ENCODE measurements around the gene CLIC1.
"Not testable (repeated sequence)": the region's sequence is repeated elsewhere in the genome, so short reads cannot be mapped to it uniquely, and the experiment has no call there.

Gene CLIC1

DNA sequence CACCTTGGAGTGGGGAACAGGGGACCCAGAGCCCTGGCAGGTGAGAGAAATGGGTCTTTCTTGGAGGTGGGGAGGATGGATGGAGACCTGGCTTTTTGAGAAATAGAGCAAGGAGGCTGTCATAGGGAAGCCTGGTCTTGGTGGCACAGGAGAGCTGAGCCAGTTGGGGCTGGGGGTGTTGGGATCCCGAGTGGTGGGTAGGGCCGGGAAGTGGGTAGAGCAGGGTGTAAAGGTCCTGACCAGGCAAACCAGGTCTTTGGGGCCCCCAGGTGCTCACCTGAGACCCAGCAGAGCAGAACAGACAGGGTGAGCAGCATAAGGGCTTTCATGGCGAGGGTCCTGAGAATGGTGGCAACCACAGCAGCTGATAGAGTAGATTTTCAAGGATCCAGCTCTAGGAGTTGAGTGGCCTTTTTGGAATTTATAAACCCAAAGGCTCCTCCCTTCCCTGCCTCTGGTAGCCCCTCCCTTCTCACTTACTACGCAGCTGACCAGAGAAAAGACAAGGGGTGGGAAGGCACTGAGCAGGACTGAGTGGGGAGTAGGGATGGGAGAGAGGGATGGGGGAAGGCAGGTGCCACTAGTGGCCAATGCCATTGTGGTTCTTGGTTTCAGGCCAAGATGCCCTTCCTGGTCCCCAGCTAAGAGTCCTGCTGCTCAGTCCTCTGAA is 14.8 kb downstream of the CLIC1 start, which contains the start of gene LY6G6C:
TSS of gene LY6G6C (minus strand) at position 396 of the 670 bp plus-strand sequence. CDS start at position 329, 67 bp downstream.
- no peak for DNase-seq

DNA sequence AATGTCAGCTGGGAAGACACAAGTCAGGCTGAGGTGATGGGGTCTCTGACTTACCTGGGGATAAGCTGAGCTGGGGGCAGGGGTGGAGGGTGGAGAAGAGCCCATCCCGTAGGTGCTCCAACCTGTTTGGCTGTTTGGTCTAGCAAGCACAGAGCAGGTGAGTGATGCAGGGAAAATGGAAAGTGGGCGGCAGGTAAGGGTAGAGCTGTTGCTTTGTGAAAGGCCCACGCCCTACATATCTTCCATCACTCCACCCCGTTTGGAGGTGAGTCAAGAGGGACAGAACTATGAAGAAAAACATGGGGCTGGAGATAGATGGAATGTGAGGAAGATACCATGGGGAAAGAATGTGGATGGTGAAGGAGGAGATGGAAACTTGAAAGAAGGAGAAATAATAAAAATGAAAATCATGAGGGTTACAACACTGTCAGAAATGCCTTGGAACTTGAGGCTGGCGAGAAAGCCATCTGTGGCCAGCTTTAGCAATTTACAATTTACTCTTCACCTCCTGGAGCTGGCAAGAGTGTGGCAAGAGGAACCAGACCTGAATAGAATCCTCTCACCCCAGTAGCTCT is 16.0 kb downstream of the CLIC1 start:
- DNase-seq = no peak

DNA sequence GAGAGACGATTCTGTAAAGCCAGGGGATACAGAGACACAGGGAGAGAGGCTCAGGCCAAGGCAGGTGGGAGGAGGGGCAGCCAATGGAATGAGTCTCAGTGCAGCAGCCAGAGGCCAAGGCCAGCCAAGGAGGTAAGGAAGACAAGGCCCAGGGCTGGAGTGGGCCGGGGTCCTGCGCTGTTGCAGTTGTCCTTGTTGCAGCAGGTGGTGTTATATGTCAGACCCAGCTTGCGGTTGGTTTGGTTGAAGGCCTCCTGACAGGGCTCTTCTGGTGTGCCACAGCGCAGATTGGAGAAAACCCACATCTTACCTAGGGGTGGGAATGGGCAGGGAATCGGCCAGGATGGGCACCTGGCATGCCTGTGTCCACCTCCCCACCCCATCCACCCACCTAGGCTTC is 17.3 kb downstream of the CLIC1 start:
- DNase-seq = no peak

DNA sequence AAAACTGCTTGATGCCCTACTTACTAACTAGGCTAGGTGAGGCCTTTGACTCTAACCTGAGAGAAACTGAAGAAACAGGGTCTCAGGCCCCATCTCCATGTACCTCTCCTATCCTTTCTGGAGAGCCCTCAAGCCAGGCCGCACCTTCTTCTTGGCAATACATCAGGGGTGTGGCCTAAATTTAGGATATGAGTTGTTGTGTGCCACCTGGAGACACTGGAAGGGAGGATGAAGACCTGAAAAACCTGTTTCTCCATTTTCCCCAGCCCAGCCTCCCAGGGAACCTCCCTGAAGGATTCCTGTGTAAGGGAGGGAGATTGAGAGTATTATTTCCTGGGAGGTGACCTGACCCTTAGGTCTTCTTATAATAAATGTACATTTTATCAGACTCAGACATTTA is 18.1 kb downstream of the CLIC1 start:
- DNase-seq = no peak

DNA sequence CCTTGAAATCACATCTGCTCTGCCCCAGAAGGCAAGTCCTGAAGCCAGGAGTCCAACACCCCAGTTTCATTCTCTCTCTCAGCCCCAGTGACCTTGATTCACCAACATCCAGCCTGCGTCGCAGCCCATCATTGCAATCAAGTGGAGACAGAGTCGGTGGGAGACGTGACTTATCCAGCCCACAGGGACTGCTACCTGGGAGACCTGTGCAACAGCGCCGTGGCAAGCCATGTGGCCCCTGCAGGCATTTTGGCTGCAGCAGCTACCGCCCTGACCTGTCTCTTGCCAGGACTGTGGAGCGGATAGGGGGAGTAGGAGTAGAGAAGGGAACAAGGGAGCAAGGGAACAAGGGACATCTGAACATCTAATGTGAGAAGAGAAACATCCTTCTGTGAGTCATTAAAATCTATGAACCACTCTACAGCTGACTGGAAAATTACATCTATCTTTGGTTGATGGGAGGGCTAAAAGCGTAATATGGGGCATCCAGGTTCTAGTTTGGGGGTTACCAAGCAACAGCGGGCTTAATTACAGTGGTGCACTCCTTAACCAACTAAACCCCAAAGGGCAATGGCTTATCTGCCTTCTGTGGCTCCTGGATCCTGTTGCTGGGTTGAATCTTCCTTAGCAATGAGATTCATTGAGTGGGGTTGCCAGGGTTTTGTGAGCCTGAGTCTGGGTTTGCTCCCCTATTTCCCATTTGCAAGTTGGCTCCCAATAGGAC is 18.7 kb downstream of the CLIC1 start:
- no peak for DNase-seq

DNA sequence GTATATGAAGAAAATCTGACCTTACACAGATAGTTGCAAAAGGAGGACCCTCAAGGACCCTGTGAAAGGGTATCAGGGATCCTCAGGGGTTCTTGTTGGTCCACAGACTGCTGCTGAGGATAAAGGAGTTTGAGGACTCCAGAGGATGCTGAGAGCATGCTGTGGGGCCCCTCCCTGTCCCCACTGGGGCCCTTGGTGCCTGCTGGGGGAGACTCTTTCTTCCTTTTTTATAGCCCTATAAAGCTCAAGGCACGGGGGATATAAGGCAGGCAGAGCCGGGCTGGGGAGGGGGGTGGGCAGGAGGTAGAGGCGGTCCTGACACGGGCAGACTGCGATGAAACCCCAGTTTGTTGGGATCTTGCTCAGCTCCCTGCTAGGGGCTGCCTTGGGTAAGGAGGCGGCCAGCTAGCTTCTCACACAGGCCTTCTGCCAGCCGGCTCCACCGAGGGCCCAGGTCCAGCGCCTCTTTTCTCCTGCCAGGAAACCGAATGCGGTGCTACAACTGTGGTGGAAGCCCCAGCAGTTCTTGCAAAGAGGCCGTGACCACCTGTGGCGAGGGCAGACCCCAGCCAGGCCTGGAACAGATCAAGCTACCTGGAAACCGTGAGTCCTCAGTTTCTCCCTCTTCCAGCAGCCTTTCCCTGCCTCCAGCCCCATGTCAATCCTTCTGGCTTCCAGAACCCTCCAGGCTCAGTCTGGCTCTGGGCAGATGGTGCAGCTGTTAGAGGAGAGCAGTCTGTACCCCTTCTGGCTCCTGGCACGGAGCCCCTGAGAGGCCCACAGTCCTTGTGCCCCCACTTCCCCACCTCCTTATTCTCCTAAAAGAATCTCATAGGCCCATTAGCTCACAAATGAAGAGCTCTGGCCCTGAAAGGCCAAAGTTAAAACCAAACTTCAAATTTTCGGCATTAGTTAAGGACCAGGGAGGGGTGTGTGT is 21.0 kb downstream of the CLIC1 start, which contains the start of gene LY6G6D:
TSS of gene LY6G6D (plus strand) at position 327 of the 937 bp plus-strand sequence. CDS start at position 335, 8 bp downstream.
- no peak for DNase-seq

DNA sequence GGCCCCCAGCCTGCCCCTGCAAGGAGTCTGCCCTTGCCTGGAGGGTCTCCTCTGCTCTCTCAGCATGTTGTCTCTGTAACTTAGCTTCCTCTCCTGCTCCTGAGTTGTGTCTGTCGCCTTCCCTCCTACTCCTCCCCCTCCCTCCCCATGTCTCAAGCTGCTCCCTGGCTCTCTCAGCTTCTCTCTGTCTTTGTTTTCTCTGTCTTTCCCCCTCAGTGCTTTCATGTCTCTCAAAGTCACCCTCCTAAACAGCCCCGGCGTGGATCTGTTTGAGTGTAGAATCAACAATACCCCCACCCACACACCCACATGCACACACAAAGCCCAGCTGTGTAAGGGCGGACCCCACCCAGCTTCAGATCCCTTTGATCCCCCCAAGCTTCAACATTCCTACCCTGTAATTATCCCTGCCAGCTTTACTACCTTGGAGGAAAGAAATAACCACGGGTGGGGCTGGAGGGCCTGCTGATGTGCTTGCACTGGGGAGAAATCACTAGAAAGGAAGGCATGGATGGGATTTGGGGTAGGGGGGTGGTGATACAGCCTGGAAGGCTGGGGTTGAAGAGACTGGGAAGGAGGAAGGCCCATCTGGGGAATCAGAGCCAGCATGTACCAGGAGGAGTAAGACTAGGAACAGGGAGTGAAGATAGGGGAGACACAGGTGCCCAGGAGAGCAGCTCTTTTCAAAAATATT is 22.2 kb downstream of the CLIC1 start:
- DNase-seq = no peak

DNA sequence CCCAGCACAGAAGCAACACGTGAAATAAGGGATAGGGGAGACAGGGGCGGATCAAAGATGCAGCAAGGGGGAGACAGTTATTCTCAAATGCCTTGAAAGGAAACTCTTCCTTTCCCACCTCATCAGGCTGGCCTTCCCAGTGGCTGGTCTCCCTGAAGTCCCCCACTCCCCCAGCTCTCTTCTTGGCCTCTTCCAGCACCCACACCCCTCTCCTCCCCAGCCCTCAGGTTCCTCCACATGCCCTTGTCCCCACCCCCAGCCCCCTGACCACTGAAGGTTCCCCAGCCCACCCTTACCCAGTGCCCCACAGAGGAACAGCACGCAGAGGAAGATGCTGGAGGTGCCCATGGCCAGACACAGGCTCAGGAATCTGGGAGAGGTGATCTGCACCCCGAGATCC is 22.9 kb downstream of the CLIC1 start:
- DNase-seq = no peak

DNA sequence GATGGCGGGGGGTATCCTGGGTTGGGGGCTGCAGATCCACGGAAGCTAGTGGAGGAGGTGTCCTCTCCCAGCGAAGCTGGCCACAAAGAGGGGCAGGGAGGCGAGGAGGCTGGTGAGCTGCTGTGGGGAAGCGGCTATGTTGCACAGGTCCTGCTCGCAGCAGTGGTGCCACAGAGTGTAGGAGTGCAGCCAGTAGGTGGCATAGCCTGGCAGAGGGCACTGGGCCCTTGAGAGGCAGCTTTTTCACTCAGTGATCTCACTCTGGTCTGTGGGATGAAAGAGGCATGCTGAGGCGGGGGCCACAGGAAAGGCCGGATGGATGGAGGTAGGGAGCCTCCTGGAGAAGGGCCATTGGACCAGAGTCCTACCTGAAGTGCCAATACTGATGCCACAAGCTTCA is 24.0 kb downstream of the CLIC1 start:
- no peak for DNase-seq

DNA sequence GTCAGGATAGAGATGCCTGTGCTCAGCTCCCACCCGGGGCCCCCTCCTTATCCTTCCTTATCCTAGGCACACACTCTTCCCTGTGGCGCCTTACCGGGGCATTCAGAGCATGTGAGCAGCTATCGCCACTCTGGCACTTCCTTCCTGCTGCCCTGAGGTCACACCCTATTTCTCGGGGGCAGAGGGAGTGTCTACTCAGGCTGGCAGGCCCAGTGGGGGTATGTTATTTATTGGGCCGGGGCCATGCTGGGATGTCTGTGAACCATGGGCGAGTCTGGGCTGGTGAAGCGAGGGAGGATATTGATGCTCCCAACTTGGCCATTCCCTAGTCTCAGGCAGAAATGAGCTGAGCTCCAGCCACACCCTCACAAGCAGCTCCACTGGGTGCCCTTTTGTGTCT is 25.1 kb downstream of the CLIC1 start:
- DNase-seq = no peak

DNA sequence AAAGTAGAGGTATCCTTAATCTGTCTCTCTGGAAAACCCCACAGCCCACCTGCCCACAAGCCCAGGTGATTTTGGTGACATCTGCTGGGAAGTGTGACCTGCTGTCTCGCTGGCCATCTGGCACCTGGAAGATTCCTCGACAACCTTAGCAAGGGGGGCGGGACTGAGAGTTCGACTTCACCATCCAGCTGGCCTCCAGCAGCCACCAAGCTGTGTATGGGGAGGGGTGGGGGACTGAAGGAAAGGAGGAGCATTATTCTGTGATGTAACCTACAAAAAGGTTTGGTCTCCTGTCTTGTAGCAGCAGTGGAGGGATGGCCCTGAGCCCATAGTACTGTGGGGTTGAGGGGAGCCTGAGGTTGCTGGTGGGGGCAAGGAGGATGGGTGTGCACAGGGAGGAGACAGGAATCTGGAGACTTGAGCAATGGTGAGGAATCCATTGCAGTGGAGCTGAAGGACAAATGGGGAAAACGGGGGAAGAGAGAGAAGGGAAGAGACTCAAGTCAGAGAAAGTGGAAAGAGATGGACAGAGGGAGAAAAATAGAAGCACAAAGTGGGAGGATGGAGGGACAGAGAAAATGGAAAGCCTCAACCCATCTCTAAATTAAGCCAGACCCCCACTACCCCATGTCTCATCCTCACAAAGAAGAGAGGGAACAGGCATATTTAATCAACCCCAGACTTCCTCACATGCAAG is 25.7 kb downstream of the CLIC1 start:
- DNase-seq = no peak

DNA sequence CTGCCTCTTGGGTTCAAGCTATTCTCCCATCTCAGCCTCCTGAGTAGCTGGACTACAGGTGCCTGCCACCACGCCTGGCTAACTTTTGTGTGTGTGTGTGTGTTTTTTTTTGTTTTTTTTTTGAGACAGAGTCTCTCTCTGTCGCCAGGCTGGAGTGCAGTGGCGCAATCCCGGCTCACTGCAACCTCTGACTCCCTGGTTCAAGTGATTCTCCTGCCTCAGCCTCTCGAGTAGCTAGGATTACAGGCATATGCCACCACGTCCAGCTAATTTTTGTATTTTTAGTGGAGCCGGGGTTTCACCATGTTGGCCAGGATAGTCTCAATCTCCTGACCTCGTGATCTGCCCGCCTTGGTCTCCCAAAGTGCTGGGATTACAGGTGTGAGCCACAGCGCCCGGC is 27.2 kb downstream of the CLIC1 start:
- not testable (repeated sequence) for DNase-seq

DNA sequence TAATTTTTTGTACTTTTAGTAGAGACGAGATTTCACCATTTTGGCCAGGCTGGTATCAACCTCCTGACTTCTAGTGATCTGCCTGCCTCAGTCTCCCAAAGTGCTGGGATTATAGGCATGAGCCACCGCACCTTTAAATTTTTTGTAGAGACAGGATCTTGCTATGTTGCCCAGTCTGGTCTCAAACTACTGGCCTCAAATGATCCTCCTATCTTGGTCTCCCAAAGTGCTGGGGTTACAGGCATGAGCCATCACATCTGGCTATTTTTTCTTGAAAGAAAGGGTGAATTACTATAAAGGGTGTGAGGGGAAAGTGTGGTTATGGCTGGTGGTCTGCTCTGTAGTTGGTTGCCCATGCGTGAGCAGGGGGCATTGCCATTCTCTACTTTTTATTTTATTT is 28.1 kb downstream of the CLIC1 start:
- DNase-seq = no peak

DNA sequence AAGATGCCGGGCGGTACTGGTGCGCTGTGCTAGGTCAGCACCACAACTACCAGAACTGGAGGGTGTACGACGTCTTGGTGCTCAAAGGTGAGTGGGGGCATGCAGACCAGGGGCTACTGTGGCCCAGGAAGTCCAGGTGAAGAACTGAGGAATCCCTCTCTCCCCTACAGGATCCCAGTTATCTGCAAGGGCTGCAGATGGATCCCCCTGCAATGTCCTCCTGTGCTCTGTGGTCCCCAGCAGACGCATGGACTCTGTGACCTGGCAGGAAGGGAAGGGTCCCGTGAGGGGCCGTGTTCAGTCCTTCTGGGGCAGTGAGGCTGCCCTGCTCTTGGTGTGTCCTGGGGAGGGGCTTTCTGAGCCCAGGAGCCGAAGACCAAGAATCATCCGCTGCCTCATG is 28.6 kb downstream of the CLIC1 start:
- DNase-seq = no peak

DNA sequence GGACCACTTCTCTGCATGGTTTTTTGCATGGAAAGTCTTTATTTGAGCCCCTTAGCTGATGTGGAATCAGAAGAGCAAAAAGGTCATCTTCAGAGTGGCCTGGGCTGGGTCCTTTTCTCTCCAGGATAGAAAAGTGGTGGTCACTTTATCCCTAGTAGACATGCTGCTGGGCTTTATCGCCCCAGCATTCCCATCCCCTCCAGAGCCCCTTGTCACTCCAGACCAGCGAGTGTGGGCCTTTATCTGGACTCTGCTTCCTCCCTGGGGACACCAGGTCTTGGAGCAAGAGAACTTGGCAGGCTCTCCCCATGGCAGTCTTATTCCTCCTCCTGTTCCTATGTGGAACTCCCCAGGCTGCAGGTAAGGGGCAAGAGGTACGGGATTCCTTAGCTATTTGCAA is 29.7 kb downstream of the CLIC1 start, which contains the start of gene LY6G6F:
TSS of gene LY6G6F (plus strand) at position 268 of the 400 bp plus-strand sequence. CDS start at position 309, 41 bp downstream.
- DNase-seq = no peak

DNA sequence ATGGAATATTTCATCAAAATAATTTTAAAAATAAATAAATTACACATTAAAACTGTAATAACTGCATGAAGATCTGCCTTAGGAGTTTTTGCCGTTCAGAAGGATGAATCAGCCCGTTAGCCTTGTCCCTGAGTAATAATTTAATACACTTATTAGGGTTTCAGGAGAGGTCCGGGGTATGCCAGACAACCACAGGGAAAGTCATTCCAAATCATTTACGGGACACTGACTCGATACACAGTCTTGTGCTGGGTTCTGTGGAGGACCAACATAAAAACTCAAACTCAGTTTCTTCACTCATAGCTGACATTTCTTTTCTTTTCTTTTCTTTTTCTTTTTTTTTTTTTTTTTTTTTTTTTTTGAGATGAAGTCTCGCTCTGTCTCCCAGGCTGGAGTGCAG is 30.4 kb downstream of the CLIC1 start:
- no peak for DNase-seq

DNA sequence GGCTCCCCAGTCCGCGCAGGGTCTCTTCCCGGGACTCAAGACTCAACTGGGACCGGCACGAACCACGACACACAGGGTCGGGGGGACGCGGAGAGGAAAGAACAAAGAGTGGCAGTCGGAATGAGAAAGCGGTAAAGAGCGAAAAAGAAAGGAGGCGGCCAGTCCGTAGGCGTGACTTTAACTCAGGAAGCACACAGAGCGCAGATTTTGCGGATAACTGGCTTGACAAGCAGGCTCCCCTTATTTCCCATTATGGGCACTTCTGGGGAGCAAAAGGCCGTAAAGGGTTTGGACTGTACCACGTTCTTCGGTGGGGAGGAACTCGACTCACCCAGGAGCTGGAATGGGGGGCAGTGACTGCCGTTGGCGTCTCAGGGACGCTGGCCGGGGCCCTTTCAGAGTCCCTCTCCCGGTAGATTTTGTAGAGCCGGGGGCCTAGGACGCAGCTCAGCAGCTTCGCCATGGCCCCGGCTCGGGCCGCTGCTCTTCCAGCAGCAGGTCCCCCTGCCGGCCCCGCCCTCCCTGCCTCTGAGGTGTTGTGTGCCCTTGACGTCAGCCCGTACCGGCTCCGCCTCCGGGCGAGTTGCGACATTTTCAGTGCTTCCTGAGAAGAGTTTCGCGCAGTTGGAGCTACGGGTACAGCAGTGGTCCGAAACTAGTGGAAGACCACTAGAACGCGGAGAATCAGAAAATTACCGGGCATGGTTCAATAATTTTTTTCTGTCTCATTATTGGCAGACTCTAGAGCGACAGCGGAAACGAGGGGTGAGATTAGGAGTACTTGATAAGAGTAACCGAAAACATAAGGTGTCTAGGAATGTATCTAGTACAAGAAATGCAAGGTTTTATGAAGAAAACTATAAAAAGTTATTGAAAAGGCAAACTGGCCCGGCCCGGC is 33.3 kb downstream of the CLIC1 start, which contains the start of gene ABHD16A:
TSS of gene ABHD16A (minus strand) at position 506 of the 898 bp plus-strand sequence. CDS start at position 463, 43 bp downstream.
- peak; percentile 91 for DNase-seq

DNA sequence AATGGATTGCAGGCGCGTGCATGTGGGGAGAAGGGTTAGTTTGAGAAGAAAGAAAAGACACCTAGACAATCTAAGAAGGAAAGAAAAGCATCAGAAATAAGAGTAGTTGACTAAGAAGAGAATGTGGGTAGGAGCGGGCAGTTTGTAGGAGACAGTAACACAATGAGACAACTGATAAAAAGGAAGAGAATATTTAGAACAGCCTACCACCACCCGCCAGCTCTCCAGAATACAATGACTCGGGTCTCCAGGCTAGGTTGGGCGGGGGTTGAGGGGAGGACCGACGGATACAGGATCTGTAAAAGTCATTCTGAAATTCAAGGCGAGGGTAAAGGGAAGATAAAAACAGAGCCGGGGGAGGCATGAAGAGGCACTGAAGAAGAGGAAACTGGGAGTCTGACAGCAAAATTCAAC is 33.9 kb downstream of the CLIC1 start:
- DNase-seq = no peak

DNA sequence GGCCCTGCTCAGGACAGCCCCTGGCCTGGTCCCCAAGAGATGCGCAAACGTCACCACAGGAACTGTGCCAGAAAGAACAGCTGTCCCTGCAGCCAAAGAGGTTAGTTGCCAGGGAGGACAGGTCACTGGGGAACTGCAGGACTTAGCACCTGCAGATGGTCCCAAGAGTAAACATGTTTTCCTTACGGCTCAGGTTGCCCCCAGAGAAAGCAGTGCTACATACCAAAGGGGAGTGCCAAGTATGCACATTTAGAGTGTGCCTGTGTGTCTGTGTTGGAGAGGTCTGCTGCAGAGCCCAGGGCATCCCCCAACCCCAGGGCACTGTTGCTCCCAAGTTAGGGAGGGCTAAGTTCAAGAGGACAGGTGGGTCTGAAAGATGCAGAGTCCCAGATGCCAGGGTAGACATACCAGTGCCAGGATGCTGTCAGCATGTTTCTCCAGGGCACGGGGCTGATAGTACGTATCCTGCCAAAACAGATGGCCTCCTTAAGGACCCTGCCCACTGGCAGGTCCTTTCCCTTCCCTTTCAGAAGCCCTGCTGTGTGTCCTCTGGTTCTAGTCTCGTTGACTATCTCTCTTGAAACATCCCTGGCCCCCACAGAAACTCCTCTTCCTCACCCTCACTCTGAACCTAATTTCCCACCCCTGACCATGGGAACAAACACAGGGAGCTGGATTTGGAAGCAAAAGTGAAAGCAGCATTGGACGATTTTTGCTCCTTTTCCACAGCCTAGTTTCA is 34.5 kb downstream of the CLIC1 start:
- no peak for DNase-seq

Data from effector CD8-positive, alpha-beta T cell (primary cell).